HG03457 (cell line): ENCODE results near the gene ADISSP.

Source experiments
- ATAC-seq: cut with Tn5 transposase; IDR thresholded peaks from one replicate; pipeline ENCODE4 v1.9.1; 2021; ENCODE audit warnings: moderate number of reproducible peaks; ENCODE audit not compliant: unreplicated experiment

ADISSP gene

GRCh38 chr20:3755814-3756480, 11.6 kb downstream of the ADISSP start:
- ATAC-seq: no peak

- ATAC-seq: no peak
Observed at GRCh38 chr20:3755269-3755668, 12.3 kb downstream of the ADISSP start.

- no peak for ATAC-seq
Observed at GRCh38 chr20:3754276-3754630, 13.3 kb downstream of the ADISSP start.

GRCh38 chr20:3753501-3754275, 13.9 kb downstream of the ADISSP start:
- ATAC-seq: no peak

- ATAC-seq: no peak
Observed at GRCh38 chr20:3753098-3753497, 14.5 kb downstream of the ADISSP start.

- no peak for ATAC-seq
Observed at GRCh38 chr20:3752386-3752759, 15.2 kb downstream of the ADISSP start.

- no peak for ATAC-seq
Observed at GRCh38 chr20:3751675-3752385, 15.7 kb downstream of the ADISSP start.

- no peak for ATAC-seq
Observed at GRCh38 chr20:3751305-3751674, 16.3 kb downstream of the ADISSP start.

- ATAC-seq: no peak
Observed at GRCh38 chr20:3749689-3750531, 17.6 kb downstream of the ADISSP start.

GRCh38 chr20:3749087-3749688, 18.4 kb downstream of the ADISSP start:
- no peak for ATAC-seq

- no peak for ATAC-seq
Observed at GRCh38 chr20:3748073-3748472, 19.5 kb downstream of the ADISSP start.

- no peak for ATAC-seq
Observed at GRCh38 chr20:3747471-3747870, 20.1 kb downstream of the ADISSP start.

- ATAC-seq: no peak
Observed at GRCh38 chr20:3745686-3746173, 21.8 kb downstream of the ADISSP start.

GRCh38 chr20:3744806-3745685, 22.5 kb downstream of the ADISSP start:
- no peak for ATAC-seq

- ATAC-seq: no peak
Observed at GRCh38 chr20:3744037-3744436, 23.5 kb downstream of the ADISSP start.

- no peak for ATAC-seq
Observed at GRCh38 chr20:3743251-3743650, 24.3 kb downstream of the ADISSP start.

- ATAC-seq: no peak
Observed at GRCh38 chr20:3741836-3742458, 25.6 kb downstream of the ADISSP start.

- ATAC-seq: no peak
Observed at GRCh38 chr20:3740615-3741301, 26.8 kb downstream of the ADISSP start.
